ENCODE data around the gene COL5A1. TPM values are rescaled to one million over a fixed set of nuclear protein-coding genes. Genes with fewer than 3 reads are reported as not detected.

Gene COL5A1
- total RNA-seq, 1 donor from 2014 or later = 12.8 TPM

DNA sequence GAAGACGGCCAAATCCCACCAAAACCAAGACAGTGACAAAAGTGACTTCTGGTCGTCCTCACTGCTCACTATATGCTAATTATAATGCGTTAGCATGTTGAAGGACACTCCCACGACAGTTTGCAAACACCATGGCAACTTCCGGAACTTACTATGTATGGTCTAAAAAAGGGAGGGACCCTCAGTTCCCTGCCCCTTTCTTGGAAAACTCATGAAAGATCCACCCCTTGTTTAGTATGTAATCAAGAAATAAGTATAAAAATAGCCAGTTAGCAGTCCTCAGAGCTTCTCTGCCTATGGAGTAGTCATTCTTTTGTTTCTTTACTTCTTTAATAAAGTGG is 248.5 kb downstream of the COL5A1 start:
- no peak for DNase-seq (ENCODE audit: low read depth)

DNA sequence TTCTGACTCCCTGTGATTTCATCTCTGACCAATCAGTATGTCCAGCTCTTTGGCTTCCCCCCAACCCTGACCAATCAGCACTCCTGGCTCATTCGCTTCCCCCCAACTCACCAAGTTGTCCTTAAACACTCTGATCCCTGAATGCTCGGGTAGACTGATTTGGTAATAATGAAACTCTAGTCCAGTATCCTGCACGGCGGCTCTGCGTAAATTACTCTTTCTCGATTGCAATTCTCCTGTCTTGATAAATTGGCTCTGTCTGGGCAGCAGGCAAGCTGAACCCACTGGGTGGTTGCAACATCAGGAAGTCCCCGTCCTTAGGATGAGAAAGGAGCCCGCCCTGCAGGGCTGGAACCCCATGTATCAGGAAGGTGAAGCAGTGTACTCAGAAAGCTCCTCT is 249.4 kb downstream of the COL5A1 start:
- DNase-seq (ENCODE audit: low read depth) = no peak

DNA sequence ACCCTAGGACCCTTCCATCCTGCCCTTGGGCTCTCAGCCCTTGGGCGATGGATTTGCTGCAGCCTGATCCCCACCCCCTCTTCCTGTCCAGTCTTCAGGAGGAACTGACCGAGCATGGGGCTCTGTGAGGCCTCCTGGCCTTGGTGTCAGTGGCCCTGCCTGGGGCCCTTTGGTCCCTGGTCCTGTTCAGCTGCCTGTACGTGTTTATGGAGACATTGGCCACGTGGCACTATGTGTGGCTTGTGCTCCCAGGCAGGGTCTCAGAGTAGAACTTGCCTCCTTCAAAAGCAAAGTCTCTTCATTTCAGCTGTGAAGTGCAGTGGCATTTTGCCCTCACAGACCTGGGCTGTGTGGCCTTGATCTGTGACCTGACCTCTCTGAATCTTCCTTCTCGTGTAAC is 250.1 kb downstream of the COL5A1 start:
- DNase-seq (ENCODE audit: low read depth) = no peak

DNA sequence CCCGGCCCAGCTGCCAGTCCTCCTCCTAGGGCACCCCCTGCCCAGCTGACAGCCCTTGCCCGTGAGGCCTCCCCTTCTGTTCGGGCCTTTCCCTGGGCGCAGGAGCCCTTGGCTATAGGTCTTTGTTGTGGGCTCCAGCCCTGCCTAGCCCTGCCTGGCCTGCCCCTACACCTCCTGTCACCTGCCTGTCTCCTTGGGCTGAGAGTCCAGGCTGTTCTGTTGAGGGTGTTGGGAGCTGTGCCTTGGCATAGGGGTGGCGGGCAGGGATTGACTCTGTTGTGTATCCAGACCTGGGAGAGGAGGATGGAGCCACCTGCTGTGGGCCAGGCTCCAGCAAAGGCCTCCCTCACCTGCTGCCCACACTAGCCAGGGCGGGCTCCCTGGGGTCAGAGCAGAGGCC is 250.6 kb downstream of the COL5A1 start:
- no peak for DNase-seq (ENCODE audit: low read depth)

DNA sequence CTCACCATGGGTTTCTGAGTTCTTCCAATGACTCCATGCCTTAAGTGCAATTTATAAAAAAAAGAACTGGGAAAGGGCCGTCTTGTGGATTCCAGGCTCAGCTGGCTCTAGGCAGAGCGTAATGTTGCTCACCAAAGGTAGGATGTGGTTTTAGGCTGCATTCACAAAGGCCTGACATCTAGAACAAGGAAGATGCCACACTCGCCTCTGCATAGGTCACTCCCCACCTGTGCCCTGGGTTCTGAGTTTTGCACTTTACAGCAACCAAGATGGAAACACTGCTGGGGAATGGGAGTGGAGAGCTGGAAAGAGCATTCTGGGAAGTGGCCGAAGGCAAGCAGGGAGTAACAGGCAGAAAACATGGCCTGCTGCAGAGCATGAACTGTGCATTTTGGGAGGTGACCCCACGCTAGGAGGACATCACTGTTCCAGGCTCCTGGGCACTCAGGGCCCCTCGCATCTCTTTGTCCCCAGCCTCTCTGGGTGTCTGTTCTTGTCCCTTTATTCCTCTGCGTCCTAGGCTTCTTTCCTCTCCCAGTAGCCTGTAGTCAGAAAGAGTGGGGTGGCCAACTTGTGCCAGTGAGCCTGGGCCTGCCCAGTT is 251.3 kb downstream of the COL5A1 start:
- DNase-seq (ENCODE audit: low read depth) = no peak

Other genes starting within 250 kb of the COL5A1 start
- gene FCN2, start 239.0 kb downstream of the COL5A1 start, total RNA-seq = not detected in 2 replicates

Measured in renal cortical epithelial cell (primary cell).